ENCODE results near the gene ZNF516.

The ZNF516 gene

DNA sequence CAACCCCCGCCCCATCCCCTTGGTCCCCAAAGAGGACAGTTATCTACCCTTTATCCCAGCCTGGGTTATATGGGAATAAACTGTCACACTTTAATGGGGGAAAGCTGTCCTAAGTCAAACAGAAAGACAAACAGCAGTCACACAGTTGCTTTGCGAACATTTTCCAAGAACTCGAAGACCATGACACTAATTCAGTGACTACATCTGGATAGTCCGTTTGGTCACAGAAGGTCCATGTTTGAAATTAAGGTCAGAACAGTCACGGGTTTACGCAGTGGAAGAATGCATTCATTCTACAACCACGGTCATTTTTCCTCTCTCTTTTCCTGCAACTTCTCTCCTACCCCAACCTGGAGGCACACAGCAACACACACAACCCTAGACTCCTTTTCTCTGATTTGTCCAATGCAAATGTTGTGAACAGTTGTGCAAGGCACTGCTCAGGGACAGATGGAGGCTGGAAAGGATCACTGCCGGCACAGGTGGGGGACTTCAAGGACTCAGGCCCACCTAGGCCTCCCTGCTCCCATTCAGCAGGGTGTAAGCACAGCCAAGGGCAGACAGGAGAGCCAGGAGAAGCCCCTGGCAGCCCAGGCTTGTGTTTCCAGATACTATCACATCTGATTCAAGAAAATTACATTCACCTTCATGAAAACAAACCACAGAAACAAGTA is 39.9 kb downstream of the ZNF516 start:
- DNase-seq, result no peak

DNA sequence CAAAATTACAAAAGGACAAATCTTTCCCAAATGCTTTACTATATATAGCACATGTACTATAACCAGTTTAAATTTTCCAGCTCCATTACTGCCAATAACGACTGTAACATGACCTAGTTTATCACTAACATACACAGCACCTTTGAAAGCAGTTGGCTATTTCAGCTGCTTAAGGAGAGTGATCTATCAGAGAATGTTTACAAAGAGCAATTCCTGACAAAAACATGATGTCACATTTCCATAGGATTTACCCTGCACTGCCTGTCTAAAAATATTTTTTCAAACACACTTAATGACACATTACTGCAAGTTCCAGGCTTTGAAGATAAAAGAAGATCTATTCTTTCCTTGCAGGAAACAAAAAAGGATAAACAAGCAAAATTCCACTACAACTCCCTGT is 40.6 kb downstream of the ZNF516 start:
- DNase-seq, result no peak

DNA sequence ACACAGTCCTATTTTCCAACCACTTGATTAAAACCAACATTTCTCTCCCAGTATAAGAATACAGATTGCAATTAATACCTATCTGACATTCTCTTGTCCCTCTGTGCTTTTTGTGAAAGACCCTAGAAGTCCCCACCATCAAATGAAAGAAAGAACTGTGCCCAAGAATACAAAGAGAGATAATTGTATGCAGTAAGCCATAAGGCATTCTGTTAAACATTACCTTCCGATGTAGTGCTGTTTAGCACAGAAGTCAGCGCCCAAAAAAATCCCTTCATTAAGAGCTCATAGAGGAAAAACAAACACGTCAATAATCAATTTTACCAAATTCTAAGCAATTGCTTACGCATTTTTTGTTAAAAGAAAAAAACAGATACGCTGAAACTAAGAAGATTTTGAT is 41.1 kb downstream of the ZNF516 start:
- DNase-seq, result no peak

GRCh38 chr18:76453057-76453561 is 41.9 kb downstream of the ZNF516 start:
- DNase-seq, result no peak

GRCh38 chr18:76452357-76452756 is 42.7 kb downstream of the ZNF516 start:
- DNase-seq, result no peak

GRCh38 chr18:76451396-76452331 is 43.4 kb downstream of the ZNF516 start:
- no peak for DNase-seq

- DNase-seq, result no peak
These were observed 44.3 kb downstream of the ZNF516 start for GRCh38 chr18:76450452-76451395.

- DNase-seq, result no peak
These were observed 46.0 kb downstream of the ZNF516 start for GRCh38 chr18:76449111-76449453.

GRCh38 chr18:76448256-76449110 is 46.6 kb downstream of the ZNF516 start:
- DNase-seq, result no peak

GRCh38 chr18:76447258-76447890 is 47.7 kb downstream of the ZNF516 start:
- no peak for DNase-seq

- DNase-seq, result no peak
These were observed 48.5 kb downstream of the ZNF516 start for GRCh38 chr18:76446321-76447257.

DNA sequence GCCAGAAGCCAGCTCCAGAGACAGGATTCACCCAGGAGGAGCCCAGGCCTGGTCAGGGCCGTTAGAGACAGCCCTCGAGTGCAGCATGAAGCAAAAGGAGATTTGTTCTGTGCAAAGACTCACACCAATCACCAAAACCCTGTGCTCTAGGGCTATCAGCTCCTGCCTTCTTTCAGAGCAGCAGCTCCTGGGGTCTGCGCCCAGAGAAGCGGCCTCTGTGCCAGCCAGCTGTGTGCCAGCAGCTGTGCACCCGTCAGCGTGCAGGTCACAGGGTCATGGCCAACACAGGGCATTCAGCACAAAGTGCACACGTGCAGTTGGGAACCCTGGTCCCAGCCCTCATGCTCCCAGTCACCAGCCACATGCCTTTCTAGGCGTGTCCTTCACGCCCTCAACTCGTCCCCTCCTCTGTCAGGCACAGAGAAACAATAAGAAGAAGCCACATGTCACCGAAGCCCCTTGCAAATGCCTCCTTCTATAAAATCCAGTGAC is 49.3 kb downstream of the ZNF516 start:
- DNase-seq, result no peak

- no peak for DNase-seq
These were observed 49.8 kb downstream of the ZNF516 start for GRCh38 chr18:76445275-76445674.

- DNase-seq, result no peak
These were observed 50.5 kb downstream of the ZNF516 start for GRCh38 chr18:76444446-76445105.

DNA sequence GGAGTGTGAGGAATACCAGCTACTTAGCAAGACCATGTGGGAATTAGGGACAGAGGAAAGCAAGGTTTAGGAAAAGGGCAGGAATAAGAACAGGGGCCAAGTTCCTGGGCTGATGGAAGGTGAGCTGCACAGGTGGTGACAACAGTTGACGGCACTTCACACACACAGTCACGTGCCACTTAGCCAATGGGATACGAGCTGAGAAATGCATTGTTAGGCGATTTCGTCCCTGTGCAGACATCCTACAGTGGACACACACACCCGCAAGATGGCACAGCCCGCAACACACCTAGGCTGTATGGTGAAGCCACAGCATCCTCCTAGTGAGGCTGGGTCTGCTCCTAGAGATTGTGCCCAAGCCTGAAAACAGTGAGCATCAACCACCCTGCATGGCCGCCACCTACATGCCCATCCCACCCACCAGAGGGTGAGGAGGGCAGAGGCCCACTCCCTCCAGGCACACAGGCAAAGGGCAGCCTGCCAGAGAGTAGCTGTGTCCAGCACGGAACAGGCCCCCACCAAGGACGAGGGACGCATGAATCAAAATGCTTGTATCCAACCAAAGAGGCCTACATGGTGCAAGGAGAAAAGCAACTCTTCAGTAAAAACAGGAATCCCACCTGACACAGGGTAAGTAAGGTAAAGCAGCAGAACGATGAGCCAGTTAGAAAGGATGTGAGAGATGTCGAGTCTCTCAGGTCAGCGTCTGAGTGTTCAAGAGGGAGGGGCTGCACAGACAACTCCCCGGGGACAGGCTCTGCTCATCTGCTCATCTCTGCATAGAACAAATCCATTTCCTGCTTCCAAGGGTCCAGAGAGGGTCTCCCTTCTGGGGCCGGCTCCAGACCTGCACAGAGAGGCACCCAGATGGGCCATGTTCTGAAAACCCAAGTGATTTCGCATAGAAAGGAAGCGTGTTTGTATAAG is 51.3 kb downstream of the ZNF516 start:
- no peak for DNase-seq

DNA sequence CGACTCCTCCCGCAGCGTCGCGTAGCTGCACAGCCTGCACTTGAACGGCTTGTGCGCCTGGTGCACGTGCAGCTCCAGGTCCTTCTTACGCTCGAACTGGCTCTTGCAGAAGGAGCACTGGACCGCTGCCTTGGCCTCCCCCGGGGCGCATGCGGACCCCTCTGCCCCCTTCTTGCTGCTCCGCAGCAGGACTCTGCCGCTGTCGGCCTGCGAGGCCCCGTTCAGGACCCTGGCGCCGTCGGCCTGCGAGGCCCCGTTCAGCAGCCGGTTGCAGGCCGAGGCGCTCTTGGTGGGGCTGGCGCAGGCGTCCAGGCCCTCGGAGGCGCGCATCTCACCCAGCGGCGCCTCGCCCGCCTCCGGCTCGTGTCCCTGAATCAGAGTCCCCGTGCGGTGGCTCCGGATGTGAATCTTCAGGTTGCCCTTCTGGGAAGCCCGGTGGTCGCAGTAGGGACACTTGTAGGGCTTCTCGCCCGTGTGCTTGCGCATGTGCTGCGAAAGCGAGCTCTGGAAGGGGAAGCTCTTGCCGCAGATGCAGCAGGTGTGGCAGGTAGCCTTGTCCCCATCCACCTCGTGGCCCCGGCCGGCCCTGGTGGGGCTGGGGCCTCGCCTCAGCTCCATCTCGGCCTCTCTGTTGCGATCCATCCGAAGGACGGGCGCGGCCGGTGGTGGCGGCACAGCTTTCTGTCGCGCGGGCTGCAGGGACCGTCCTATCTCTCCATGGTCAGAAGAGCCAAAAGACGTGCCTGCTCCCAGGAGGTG is 52.5 kb downstream of the ZNF516 start:
- no peak for DNase-seq

DNA sequence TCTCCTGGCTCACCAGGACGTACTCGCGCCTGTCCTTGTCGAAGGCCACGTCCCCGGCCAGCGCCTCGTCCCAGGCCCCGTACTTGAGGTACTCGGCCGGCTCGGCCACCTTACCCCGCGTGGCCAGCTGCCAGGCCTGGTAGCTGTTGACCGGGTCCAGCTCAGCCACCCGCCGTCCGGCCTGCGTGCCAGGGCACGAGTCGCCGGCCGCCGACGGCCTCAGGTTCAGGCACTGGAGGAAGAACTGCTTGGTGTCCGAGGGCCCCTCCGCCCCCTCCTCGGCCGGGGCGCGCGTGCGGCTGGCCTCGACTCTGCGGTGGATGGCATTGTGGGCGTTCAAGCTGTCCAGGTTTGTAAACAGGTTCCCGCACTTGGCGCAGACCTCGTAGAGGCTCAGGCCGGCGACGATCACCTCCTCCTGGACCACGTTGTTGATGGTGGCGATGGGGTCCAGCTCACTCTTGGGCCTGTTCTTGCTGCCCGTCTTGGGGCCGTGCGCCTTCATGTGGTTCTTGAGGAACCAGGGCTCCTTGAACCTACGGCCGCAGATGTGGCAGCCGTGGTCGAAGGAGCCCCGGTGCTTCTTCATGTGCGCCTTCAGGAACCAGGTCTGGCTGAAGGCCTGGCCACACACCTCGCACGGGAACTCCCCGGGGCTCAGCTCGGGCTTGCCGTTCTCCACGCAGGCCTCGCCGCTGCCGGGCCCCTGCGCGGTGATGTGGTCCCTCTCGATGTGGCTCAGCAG is 53.2 kb downstream of the ZNF516 start:
- no peak for DNase-seq
